B cell (primary cell): ENCODE measurements around the gene FAM107B. TPM values are rescaled to one million over a fixed set of nuclear protein-coding genes. Genes with fewer than 3 reads are reported as not detected.

Source experiments
- ATAC-seq: fragments of 200-7000 bp; cut with Tn5 transposase; one replicate; pipeline ENCODE4 v1.10.0; 2021; ENCODE audit warnings: low read depth, mild to moderate bottlenecking, moderate number of reproducible peaks, moderate library complexity
- CTCF ChIA-PET: fragments of 350-600 bp; sonication (Branson Sonifier 250); formaldehyde crosslinking; loops from one replicate; lab custom pipeline; 2021; ENCODE audit warnings: antibody characterized with exemption, inconsistent platforms; lab: Charles Lee
- POLR2A ChIA-PET: fragments of 350-600 bp; sonication (Branson Sonifier 250); formaldehyde crosslinking; loops from one replicate; lab custom pipeline; 2021; ENCODE audit warnings: antibody characterized with exemption; lab: Charles Lee
- DNase-seq: peaks from one replicate; pipeline ENCODE4 v3.0.0; 2013
- H2AFZ ChIP-seq: 2 replicates; pipeline ENCODE4 v1.6.1; 2012; ENCODE audit warnings: mild to moderate bottlenecking, low read depth, low read length; ENCODE audit not compliant: insufficient read depth, poor library complexity, severe bottlenecking
- H3K27ac ChIP-seq, 2 donors: 1 replicate in 1 of 2; 2 replicates in 1 of 2; pipeline ENCODE4 v1.5.1; 2012 to 2013; ENCODE audit warnings: low read length in 2 of 2, mild to moderate bottlenecking in 2 of 2, moderate library complexity in 1 of 2
- H3K27me3 ChIP-seq, 4 experiments: fragments of 200-600 bp in 1 of 4; sonication (generic) in 1 of 4; replicated peaks in 1 of 4; 1 replicate in 2 of 4; 2 replicates in 2 of 4; pipeline versions ENCODE4 v1.6.1 to v1.7.0; 2013 to 2016; ENCODE audit warnings: low read length in 3 of 4, mild to moderate bottlenecking in 2 of 4, mixed read lengths in 1 of 4, moderate library complexity in 1 of 4; ENCODE audit not compliant: insufficient read depth in 4 of 4, control insufficient read depth in 3 of 4; ENCODE audit errors: control extremely low read depth in 1 of 4
- H3K36me3 ChIP-seq, 2 experiments: replicated peaks in 1 of 2; 1 replicate in 1 of 2; 2 replicates in 1 of 2; pipeline versions ENCODE4 v1.6.1 to v1.7.1; 2013; ENCODE audit warnings: low read length in 1 of 2; ENCODE audit not compliant: insufficient read depth in 2 of 2, control insufficient read depth in 1 of 2; ENCODE audit errors: control extremely low read depth in 1 of 2, extremely low read depth in 1 of 2
- H3K4me1 ChIP-seq, 2 donors: fragments of 200-600 bp in 1 of 2; sonication (generic) in 1 of 2; 1 replicate in 1 of 2; 2 replicates in 1 of 2; pipeline versions ENCODE4 v1.5.1 to v1.6.1; 2013 to 2017; ENCODE audit warnings: low read length in 2 of 2; ENCODE audit not compliant: control insufficient read depth in 2 of 2, insufficient read depth in 2 of 2
- H3K4me2 ChIP-seq: replicated peaks from 2 replicates; pipeline ENCODE3; 2012; ENCODE audit warnings: mild to moderate bottlenecking, low read depth, low read length; ENCODE audit not compliant: poor library complexity, severe bottlenecking
- H3K4me3 ChIP-seq, 5 experiments: fragments of 200-600 bp in 1 of 5; sonication (generic) in 1 of 5; 1 replicate in 3 of 5; 2 replicates in 2 of 5; pipeline versions ENCODE4 v1.5.1 to v1.7.0; 2011 to 2016; ENCODE audit warnings: low read length in 4 of 5, mild to moderate bottlenecking in 4 of 5, low read depth in 2 of 5, control low read depth in 1 of 5, moderate library complexity in 1 of 5; ENCODE audit not compliant: insufficient read depth in 1 of 5; ENCODE audit errors: control extremely low read depth in 1 of 5, extremely low read depth in 1 of 5
- H3K79me2 ChIP-seq: fragments of 200-600 bp; sonication (generic); one replicate; pipeline ENCODE4 v1.6.0; 2016; ENCODE audit warnings: low read length; ENCODE audit not compliant: control insufficient read depth, insufficient read depth
- H3K9ac ChIP-seq: fragments of 200-600 bp; sonication (generic); 2 replicates; pipeline ENCODE4 v1.6.1; 2017; ENCODE audit warnings: mild to moderate bottlenecking, low read length, moderate library complexity
- H3K9me3 ChIP-seq, 3 donors: one replicate each; pipeline versions ENCODE4 v1.6.1 to v1.7.1; 2013; ENCODE audit warnings: low read length in 2 of 3; ENCODE audit not compliant: control insufficient read depth in 2 of 3, insufficient read depth in 1 of 3; ENCODE audit errors: control extremely low read depth in 1 of 3
- H4K20me1 ChIP-seq: 2 replicates; pipeline ENCODE4 v1.6.0; 2012; ENCODE audit warnings: mild to moderate bottlenecking, low read length; ENCODE audit not compliant: insufficient read depth, control insufficient read depth, poor library complexity, severe bottlenecking
- H3K27ac Mint-ChIP-seq: one replicate; pipeline ENCODE4 v1.8.0; 2021; ENCODE audit warnings: mixed read lengths
- H3K27me3 Mint-ChIP-seq: one replicate; pipeline ENCODE4 v1.8.0; 2021; ENCODE audit warnings: mixed read lengths
- H3K4me1 Mint-ChIP-seq: one replicate; pipeline ENCODE4 v1.8.0; 2021; ENCODE audit warnings: mixed read lengths
- H3K4me3 Mint-ChIP-seq: one replicate; pipeline ENCODE4 v1.8.0; 2021; ENCODE audit warnings: mixed read lengths
- H3K9me3 Mint-ChIP-seq: one replicate; pipeline ENCODE4 v1.8.0; 2022; ENCODE audit warnings: mixed read lengths; ENCODE audit not compliant: insufficient read depth
- EZH2 ChIP-seq: IDR thresholded peaks from 2 replicates; pipeline ENCODE4 v1.6.1; 2012; ENCODE audit warnings: borderline replicate concordance, low read depth, mild to moderate bottlenecking, moderate library complexity, low read length; ENCODE audit not compliant: insufficient read depth, poor library complexity, severe bottlenecking
- WGBS: methylation state at CpG from one replicate; pipeline ENCODE4 v1.1.5; 2013; ENCODE audit warnings: missing lambda C conversion rate; ENCODE audit not compliant: insufficient coverage; 5-methylcytosine and 5-hydroxymethylcytosine counted together
- intact Hi-C: fragments of 100-400 bp; cut with micrococcal nuclease; formaldehyde crosslinking; loops from one replicate; pipeline ENCODE4 v1.10.0; 2022
- polyA plus RNA-seq: library from polyadenylated mRNA; depleted of rRNA; stranded (reverse); fragments of >200 nt; gene quantifications from 2 replicates; pipeline ENCODE4 v1.2.3, GENCODE V29; 2012
- total RNA-seq, 2 donors: library from RNA; stranded (reverse); fragments of 120-200 nt in 1 of 2; gene quantifications; 1 replicate in 1 of 2; 2 replicates in 1 of 2; pipeline versions ENCODE4 v1.2.3 to v1.2.4, GENCODE V29; 2013 to 2022
- TF ChIP-seq, protein P1 (sequence below): fragments of 200-600 bp; IDR thresholded peaks from one replicate; pipeline ENCODE4 v1.8.0; 2022; ENCODE audit warnings: antibody characterized with exemption, mild to moderate bottlenecking

FAM107B gene
- total and polyA plus RNA-seq, 2 donors (not counting 1 experiment from before 2014, with no cell fraction given), result 31.9 to 318 TPM

DNA sequence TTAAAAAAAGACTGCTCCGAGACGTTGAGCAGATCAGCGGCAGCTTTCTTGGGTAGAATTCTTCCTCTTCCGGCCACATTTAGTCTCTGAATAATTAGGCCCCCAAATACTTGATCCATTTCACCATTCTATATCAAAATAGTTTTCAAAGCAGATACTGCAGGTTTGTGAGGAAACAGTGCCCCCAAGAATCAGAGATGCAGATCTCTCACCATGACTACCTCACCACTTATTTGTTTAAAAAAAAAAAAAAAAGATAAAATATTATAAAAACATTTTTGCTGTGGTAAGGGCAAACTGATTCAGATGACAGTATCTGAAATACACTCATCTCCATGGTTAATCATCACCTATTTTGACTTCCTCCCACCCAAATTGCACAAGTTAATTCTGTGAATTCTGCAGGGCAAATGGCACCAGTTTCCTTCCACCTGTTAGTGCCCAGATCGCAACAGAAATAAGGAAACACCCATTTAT, 210.4 kb downstream of the FAM107B start:
- Histone ChIP-seq H2AFZ (no peak overlapping the region), H3K4me2 (peak overlapping the region; percentile 59)

More for the DNA sequence above, 210.4 kb downstream of the FAM107B start:
- ChIA-PET CTCF (interaction anchor here (1.0 to 1.6 kb wide), 3 partner anchors 8 to 34 kb away, joined by 3 to 4 read pairs (median 3); no protein-coding TSS in a partner anchor), POLR2A (no interaction called here)
- Histone ChIP-seq H3K9ac (peak overlapping the region; percentile 23), H3K4me1 (peaks cover 61 to 63% of the 10 kb centered on the region in 2 donors), H4K20me1 (peaks cover 53% of the 10 kb centered on the region), H3K9me3 (peaks cover 0 to 13% (median 4%) of the 10 kb centered on the region in 3 donors), H3K27ac (peak overlapping the region; percentile 68 to 87), H3K79me2 (peaks cover 93% of the 10 kb centered on the region), H3K27me3 (no peaks in the 10 kb centered on the region), H3K4me3 (peak overlapping the region in 1 of 5 experiments; percentile 53), H3K36me3 (peaks cover 4 to 32% of the 10 kb centered on the region in 2 experiments)
- Mint-ChIP-seq H3K27me3 (no peaks in the 10 kb centered on the region), H3K9me3 (no peaks in the 10 kb centered on the region), H3K4me3 (peak overlapping the region; percentile 83), H3K4me1 (peaks cover 82% of the 10 kb centered on the region), H3K27ac (peak overlapping the region; percentile 86)
- peak; percentile 61 for ATAC-seq
- 18% methylated on average over 4 of the region's 5 CpGs for WGBS
- intact Hi-C loops, result loop anchor here (1.0 kb wide), 2 partner anchors 8 kb away; no protein-coding TSS in a partner anchor
- peak; percentile 60 for DNase-seq
- no peak for TF ChIP-seq EZH2
- TF ChIP-seq, protein P1, sequence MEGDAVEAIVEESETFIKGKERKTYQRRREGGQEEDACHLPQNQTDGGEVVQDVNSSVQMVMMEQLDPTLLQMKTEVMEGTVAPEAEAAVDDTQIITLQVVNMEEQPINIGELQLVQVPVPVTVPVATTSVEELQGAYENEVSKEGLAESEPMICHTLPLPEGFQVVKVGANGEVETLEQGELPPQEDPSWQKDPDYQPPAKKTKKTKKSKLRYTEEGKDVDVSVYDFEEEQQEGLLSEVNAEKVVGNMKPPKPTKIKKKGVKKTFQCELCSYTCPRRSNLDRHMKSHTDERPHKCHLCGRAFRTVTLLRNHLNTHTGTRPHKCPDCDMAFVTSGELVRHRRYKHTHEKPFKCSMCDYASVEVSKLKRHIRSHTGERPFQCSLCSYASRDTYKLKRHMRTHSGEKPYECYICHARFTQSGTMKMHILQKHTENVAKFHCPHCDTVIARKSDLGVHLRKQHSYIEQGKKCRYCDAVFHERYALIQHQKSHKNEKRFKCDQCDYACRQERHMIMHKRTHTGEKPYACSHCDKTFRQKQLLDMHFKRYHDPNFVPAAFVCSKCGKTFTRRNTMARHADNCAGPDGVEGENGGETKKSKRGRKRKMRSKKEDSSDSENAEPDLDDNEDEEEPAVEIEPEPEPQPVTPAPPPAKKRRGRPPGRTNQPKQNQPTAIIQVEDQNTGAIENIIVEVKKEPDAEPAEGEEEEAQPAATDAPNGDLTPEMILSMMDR, result no peak
